Ovary (tissue), 9 donors: ENCODE results near the gene ZDHHC6. TPM values are rescaled to one million over a fixed set of nuclear protein-coding genes. Genes with fewer than 3 reads are reported as not detected.

Source experiments
- DNase-seq, 5 donors: peaks; one replicate each; pipeline ENCODE4 v3.0.0-alpha.2; 2019 to 2020
- H3K27ac ChIP-seq, 2 donors: fragments of 200-600 bp; one replicate each; pipeline versions ENCODE4 v1.5.1 to v1.8.0; 2019 to 2022
- H3K27me3 ChIP-seq: fragments of 200-600 bp; one replicate; pipeline ENCODE4 v1.8.0; 2022
- H3K36me3 ChIP-seq: fragments of 200-600 bp; sonication (generic); one replicate; pipeline ENCODE4 v1.5.1; 2019
- H3K4me1 ChIP-seq: one replicate; pipeline ENCODE4 v1.8.1; 2013; ENCODE audit warnings: mild to moderate bottlenecking, moderate library complexity; ENCODE audit not compliant: insufficient read depth
- H3K4me3 ChIP-seq: fragments of 200-600 bp; sonication (generic); one replicate; pipeline ENCODE4 v1.5.1; 2017
- H3K9me3 ChIP-seq, 2 donors: fragments of 200-600 bp in 1 of 2; sonication (generic) in 1 of 2; one replicate each; pipeline versions ENCODE4 v1.5.1 to v1.8.1; 2013 to 2019; ENCODE audit warnings: mild to moderate bottlenecking in 1 of 2, moderate library complexity in 1 of 2
- CTCF ChIP-seq, 3 donors: fragments of 450-650 bp in 2 of 3; fragments of 200-600 bp in 1 of 3; IDR thresholded peaks; one replicate each; pipeline versions ENCODE4 v1.5.1 to v1.8.0; 2016 to 2022; ENCODE audit warnings: antibody characterized with exemption in 3 of 3, mild to moderate bottlenecking in 1 of 3
- EP300 ChIP-seq: sonication (generic); formaldehyde crosslinking; IDR thresholded peaks from one replicate; pipeline ENCODE4 v1.6.1; 2017; ENCODE audit warnings: antibody characterized with exemption
- POLR2A ChIP-seq: fragments of 450-650 bp; IDR thresholded peaks from one replicate; pipeline ENCODE4 v1.6.1; 2017; ENCODE audit warnings: antibody characterized with exemption, mild to moderate bottlenecking, moderate library complexity
- WGBS, 3 donors: extraction: QIAGEN DNeasy Blood & Tissue Kit in 1 of 3; methylation state at CpG; one replicate each; pipeline versions ENCODE4 v1.1.5 to v1.1.7; 2013 to 2017; 5-methylcytosine and 5-hydroxymethylcytosine counted together
- intact Hi-C, 4 donors: fragments of 100-400 bp; cut with DNase I; formaldehyde crosslinking; loops; one replicate each; pipeline versions ENCODE4 v1.11.0 to v1.15.1; 2022 to 2023
- polyA plus RNA-seq, 2 donors: library from polyadenylated mRNA; stranded (reverse); fragments of 200-250 nt in 1 of 2; fragments of 350-450 nt in 1 of 2; fragmentation: Illumina TruSeq in 1 of 2; extraction: RNeasy Lipid Tissue Mini Kit (QIAGEN cat#74804) in 1 of 2; gene quantifications; one replicate each; pipeline ENCODE4 v1.2.3, GENCODE V29; 2013 to 2014
- total RNA-seq, 7 donors: library from RNA; depleted of rRNA in 2 of 7; stranded (reverse); fragments of >200 nt in 2 of 7; fragmentation: NEBNext Ultra II Directional in 3 of 7; extraction: Animal tissue kit (Norgen Biotek cat#: 25700) in 3 of 7; gene quantifications; one replicate each; pipeline versions ENCODE4 v1.1.0 to v1.2.4, GENCODE V29; 2016 to 2023
- donor health status: DM: no; HTN: no; CAD: no; lungs with moderate emphysema.
- donor health status: DM: no; HTN: no; CAD: no.
- donor health status: Bipolar disorder and iron deficiency.
- donor health status: DM: yes; HTN: yes; CAD: no.
- donor health status: DM: no; HTN: no; CAD: no.
- donor health status: DM: yes; HTN: yes; CAD: no.

The ZDHHC6 gene
- total and polyA plus RNA-seq, 9 donors: 14.8 to 44.7 (median 28.8) TPM

DNA sequence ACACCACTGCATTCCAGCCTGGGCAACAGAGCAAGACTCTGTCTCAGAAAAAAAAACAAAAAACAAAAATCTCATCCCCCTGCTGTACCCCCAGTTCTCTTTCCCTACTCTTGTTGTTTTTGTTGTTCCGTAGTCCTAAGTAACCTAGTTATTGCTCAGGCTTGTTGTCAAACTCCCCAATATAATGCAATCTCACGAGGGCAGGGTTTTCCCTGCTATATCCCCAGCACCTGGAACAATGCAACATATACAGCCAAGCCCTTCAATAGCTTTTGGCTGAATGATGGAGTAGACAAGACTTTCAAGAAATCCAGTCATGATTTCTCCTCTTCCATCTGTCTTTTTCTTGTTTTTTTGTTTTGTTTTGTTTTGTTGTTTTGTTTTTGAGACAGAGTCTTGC is 62.6 kb downstream of the ZDHHC6 start:
- TF ChIP-seq CTCF (IDR thresholded peaks at IDR 0.05) (no peak), EP300 (no peak)
- intact Hi-C loops: no loop called here
- H3K36me3 ChIP-seq: no peaks in the 10 kb centered on the region
- H3K9me3 ChIP-seq: no peaks in the 10 kb centered on the region
- no peak overlapping the region for H3K27ac ChIP-seq
- H3K27me3 ChIP-seq: no peaks in the 10 kb centered on the region
- peaks cover 3% of the 10 kb centered on the region for H3K4me1 ChIP-seq
- no peak overlapping the region for H3K4me3 ChIP-seq
- WGBS, 3 donors: 85 to 87% (median 85%) methylated on average over 2 of the region's 2 CpGs
- DNase-seq: no peak

DNA sequence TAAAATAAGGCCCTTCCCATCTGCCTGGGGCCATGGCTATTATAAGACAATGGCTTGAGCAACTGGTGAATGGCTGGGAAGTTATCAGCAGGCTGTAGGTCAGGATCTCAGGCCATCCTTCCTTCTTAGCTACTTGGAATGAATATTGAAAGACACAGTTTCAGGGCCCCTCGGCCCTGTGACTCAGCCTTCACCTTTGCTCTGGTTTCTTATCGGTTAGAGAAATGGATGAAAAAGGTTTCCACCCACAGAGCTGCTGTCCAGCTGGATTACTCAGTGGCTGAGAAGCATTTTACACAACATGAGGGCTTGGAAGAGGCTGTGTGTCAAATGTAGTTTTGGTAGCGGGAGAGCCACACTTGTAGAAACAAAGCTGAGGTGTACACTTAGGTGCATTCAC is 63.4 kb downstream of the ZDHHC6 start:
- intact Hi-C loops: no loop called here
- H3K9me3 ChIP-seq: no peaks in the 10 kb centered on the region
- TF ChIP-seq CTCF (IDR thresholded peaks at IDR 0.05) (no peak), EP300 (no peak), POLR2A (no peak)
- peak; percentile 32 to 62 (median 52) for DNase-seq
- no peaks in the 10 kb centered on the region for H3K36me3 ChIP-seq
- H3K27ac ChIP-seq: no peak overlapping the region
- H3K4me3 ChIP-seq: no peak overlapping the region
- H3K4me1 ChIP-seq: peaks cover 3% of the 10 kb centered on the region
- H3K27me3 ChIP-seq: no peaks in the 10 kb centered on the region
- 14 to 19% (median 15%) methylated on average over 3 of the region's 3 CpGs for WGBS, 3 donors

GRCh38 chr10:112382515-112383235 is 64.0 kb downstream of the ZDHHC6 start:
- DNase-seq: no peak

More at GRCh38 chr10:112382515-112383235, 64.0 kb downstream of the ZDHHC6 start:
- H3K27ac ChIP-seq: no peak overlapping the region
- H3K9me3 ChIP-seq: no peaks in the 10 kb centered on the region
- intact Hi-C loops: no loop called here
- H3K27me3 ChIP-seq: no peaks in the 10 kb centered on the region
- no peak for TF ChIP-seq POLR2A
- TF ChIP-seq CTCF (IDR thresholded peaks at IDR 0.05): no peak
- no peak overlapping the region for H3K4me3 ChIP-seq
- H3K36me3 ChIP-seq: no peaks in the 10 kb centered on the region
- H3K4me1 ChIP-seq: peaks cover 3% of the 10 kb centered on the region
- 46 to 73% (median 63%) methylated on average over 9 of the region's 9 CpGs for WGBS, 3 donors

Other genes with a start within 250 kb of the ZDHHC6 start
- gene TECTB, start 163.5 kb downstream of the ZDHHC6 start, total RNA-seq: not detected
- under 1 TPM in 1 of 2 donors, not detected in 1; 0.07 TPM for gene TECTB, start 163.5 kb downstream of the ZDHHC6 start, polyA plus RNA-seq
- gene ACSL5, start 72.8 kb downstream of the ZDHHC6 start, total RNA-seq: 10 to 100 TPM in 6 of 7 donors, 1 to 10 TPM in 1; 7.9 to 34.2 (median 20.6) TPM
- 10 to 100 TPM; 10.8 to 29.4 TPM for gene ACSL5, start 72.8 kb downstream of the ZDHHC6 start, polyA plus RNA-seq
- 10 to 100 TPM; 15.8 to 48.2 (median 23.6) TPM for gene VTI1A, start 301 bp upstream of the ZDHHC6 start, total RNA-seq
- gene VTI1A, start 301 bp upstream of the ZDHHC6 start, polyA plus RNA-seq: 10 to 100 TPM in 1 of 2 donors, 1 to 10 TPM in 1; 7.8 to 17.6 TPM